Measurements from ENCODE around the gene RNF175.

RNF175 gene

DNA sequence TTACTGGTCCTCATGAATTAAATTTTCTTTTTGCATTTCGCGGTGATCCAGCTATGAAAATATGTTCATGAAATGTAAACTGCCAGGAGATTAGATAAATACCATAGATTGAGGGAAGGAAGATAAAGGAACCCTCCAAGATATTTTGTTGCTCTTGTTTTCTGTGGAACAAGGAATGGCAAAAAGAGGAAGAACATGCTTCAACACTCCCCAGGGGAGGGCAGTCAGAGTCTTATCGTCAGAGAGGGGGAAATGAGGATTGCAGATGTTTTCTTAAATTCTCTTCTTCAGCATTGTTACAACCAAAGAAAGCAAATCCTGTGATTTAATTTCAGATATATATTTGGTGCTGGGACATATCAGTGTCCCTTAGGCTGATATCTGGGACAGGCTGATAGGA lies 38.6 kb upstream of the RNF175 start:
- H3K27ac ChIP-seq (ENCODE audit: insufficient read depth in 1 of 2, low read depth in 1 of 2, low read length in 2 of 2, poor library complexity in 1 of 2, severe bottlenecking in 2 of 2): no peak overlapping the region
- H3K4me1 ChIP-seq (ENCODE audit: control extremely low read depth in 1 of 4, control insufficient read depth in 4 of 4, insufficient read depth in 4 of 4, low read length in 3 of 4): no peaks in the 10 kb centered on the region
- POLR2A ChIA-PET: no interaction called here
- CTCF ChIA-PET: no interaction called here
- H3K27me3 ChIP-seq (replicated peaks in 2 of 5; ENCODE audit: control insufficient read depth in 4 of 5, insufficient read depth in 5 of 5, low read length in 4 of 5): peaks cover 8 to 67% (median 21%) of the 10 kb centered on the region in 5 experiments
- 92% methylated on average over 2 of the region's 3 CpGs for WGBS (ENCODE audit: insufficient coverage)
- H3K9me3 ChIP-seq (ENCODE audit: control extremely low read depth in 1 of 5, control insufficient read depth in 4 of 5, insufficient read depth in 2 of 5, low read depth in 1 of 5, low read length in 4 of 5): no peaks in the 10 kb centered on the region
- DNase-seq: peak in 1 of 3 donors; percentile 19
- H3K4me3 ChIP-seq (ENCODE audit: control insufficient read depth in 1 of 7, extremely low read depth in 1 of 7, insufficient read depth in 4 of 7, low read depth in 2 of 7, low read length in 6 of 7): no peak overlapping the region
- no peaks in the 10 kb centered on the region for H3K36me3 ChIP-seq (ENCODE audit: control insufficient read depth in 4 of 4, insufficient read depth in 4 of 4, low read length in 3 of 4)

DNA sequence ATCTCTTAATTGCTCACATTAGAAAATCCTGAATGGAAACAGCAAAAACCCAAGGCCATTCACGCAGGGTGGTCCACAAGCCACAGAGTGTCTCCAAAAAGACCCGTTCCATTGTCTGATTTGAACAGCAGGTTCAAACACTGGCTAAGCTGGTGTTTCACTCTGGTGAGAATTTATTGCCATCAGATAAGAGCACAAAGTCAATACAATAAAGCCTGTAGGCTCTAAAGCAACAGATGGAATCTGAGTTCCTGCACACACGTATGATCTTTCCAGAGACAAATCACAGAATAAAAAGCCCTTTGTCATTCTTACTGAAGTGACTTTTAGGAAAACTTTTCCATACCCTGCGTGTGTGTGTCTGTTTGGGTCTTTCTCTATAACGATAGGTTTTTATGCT lies 34.2 kb upstream of the RNF175 start:
- peaks cover 0 to 35% (median 24%) of the 10 kb centered on the region in 4 experiments for H3K4me1 ChIP-seq (ENCODE audit: control extremely low read depth in 1 of 4, control insufficient read depth in 4 of 4, insufficient read depth in 4 of 4, low read length in 3 of 4)
- no peaks in the 10 kb centered on the region for H3K36me3 ChIP-seq (ENCODE audit: control insufficient read depth in 4 of 4, insufficient read depth in 4 of 4, low read length in 3 of 4)
- 37% methylated on average over 3 of the region's 5 CpGs for WGBS (ENCODE audit: insufficient coverage)
- peaks cover 21 to 96% (median 44%) of the 10 kb centered on the region in 5 experiments for H3K27me3 ChIP-seq (replicated peaks in 2 of 5; ENCODE audit: control insufficient read depth in 4 of 5, insufficient read depth in 5 of 5, low read length in 4 of 5)
- no peak for DNase-seq
- ChIA-PET POLR2A (no interaction called here), CTCF (interaction anchor here (0.7 to 1.1 kb wide), 3 partner anchors 9 to 144 kb away, joined by 3 read pairs; no protein-coding TSS in a partner anchor)
- no peak overlapping the region for H3K27ac ChIP-seq (ENCODE audit: insufficient read depth in 1 of 2, low read depth in 1 of 2, low read length in 2 of 2, poor library complexity in 1 of 2, severe bottlenecking in 2 of 2)
- H3K4me3 ChIP-seq (ENCODE audit: control insufficient read depth in 1 of 7, extremely low read depth in 1 of 7, insufficient read depth in 4 of 7, low read depth in 2 of 7, low read length in 6 of 7): no peak overlapping the region
- no peaks in the 10 kb centered on the region for H3K9me3 ChIP-seq (ENCODE audit: control extremely low read depth in 1 of 5, control insufficient read depth in 4 of 5, insufficient read depth in 2 of 5, low read depth in 1 of 5, low read length in 4 of 5)

DNA sequence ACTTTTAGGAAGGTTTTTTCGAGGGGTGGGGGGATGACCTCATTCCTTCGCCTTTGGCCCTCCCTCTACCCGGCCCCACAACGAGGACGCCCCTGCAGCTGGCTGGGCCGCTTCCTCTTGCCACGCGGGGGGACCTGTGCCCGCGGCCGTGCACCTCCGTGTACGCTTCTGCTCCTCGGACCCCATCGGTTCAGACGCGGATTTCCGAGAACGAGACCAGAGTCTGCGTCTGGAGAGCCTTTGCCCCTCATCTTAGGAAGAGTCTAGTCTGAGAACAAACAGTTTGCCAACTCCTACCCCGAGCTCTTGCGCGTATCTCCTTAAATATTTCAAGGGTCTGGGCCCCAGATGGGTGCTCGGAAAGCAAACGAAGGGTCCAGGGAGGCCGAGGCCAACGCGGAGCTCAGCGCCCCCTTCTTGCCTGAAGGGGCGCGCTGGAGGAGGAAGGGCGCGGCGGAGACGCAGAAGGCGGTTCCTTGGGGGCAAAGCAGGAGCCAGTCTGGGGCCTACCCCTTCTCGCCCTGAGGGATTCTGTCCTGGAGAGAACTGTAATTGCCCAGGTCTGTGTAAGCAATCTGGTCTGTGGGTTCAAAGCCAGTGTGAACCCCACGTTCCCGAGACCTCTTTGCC lies 32.9 kb upstream of the RNF175 start:
- ChIA-PET POLR2A (no interaction called here), CTCF (interaction anchor here (0.6 kb wide), 1 partner anchor 43 kb away, joined by 3 read pairs; no protein-coding TSS in a partner anchor)
- H3K27ac ChIP-seq (ENCODE audit: insufficient read depth in 1 of 2, low read depth in 1 of 2, low read length in 2 of 2, poor library complexity in 1 of 2, severe bottlenecking in 2 of 2): no peak overlapping the region
- H3K9me3 ChIP-seq (ENCODE audit: control extremely low read depth in 1 of 5, control insufficient read depth in 4 of 5, insufficient read depth in 2 of 5, low read depth in 1 of 5, low read length in 4 of 5): no peaks in the 10 kb centered on the region
- H3K4me3 ChIP-seq (ENCODE audit: control insufficient read depth in 1 of 7, extremely low read depth in 1 of 7, insufficient read depth in 4 of 7, low read depth in 2 of 7, low read length in 6 of 7): peak overlapping the region in 5 of 7 experiments; percentile 7 to 60 (median 37)
- H3K36me3 ChIP-seq (ENCODE audit: control insufficient read depth in 4 of 4, insufficient read depth in 4 of 4, low read length in 3 of 4): no peaks in the 10 kb centered on the region
- H3K4me1 ChIP-seq (ENCODE audit: control extremely low read depth in 1 of 4, control insufficient read depth in 4 of 4, insufficient read depth in 4 of 4, low read length in 3 of 4): peaks cover 0 to 44% (median 30%) of the 10 kb centered on the region in 4 experiments
- peaks cover 19 to 99% (median 48%) of the 10 kb centered on the region in 5 experiments for H3K27me3 ChIP-seq (replicated peaks in 2 of 5; ENCODE audit: control insufficient read depth in 4 of 5, insufficient read depth in 5 of 5, low read length in 4 of 5)
- WGBS (ENCODE audit: insufficient coverage): 3% methylated on average over 38 of the region's 39 CpGs
- DNase-seq: no peak

DNA sequence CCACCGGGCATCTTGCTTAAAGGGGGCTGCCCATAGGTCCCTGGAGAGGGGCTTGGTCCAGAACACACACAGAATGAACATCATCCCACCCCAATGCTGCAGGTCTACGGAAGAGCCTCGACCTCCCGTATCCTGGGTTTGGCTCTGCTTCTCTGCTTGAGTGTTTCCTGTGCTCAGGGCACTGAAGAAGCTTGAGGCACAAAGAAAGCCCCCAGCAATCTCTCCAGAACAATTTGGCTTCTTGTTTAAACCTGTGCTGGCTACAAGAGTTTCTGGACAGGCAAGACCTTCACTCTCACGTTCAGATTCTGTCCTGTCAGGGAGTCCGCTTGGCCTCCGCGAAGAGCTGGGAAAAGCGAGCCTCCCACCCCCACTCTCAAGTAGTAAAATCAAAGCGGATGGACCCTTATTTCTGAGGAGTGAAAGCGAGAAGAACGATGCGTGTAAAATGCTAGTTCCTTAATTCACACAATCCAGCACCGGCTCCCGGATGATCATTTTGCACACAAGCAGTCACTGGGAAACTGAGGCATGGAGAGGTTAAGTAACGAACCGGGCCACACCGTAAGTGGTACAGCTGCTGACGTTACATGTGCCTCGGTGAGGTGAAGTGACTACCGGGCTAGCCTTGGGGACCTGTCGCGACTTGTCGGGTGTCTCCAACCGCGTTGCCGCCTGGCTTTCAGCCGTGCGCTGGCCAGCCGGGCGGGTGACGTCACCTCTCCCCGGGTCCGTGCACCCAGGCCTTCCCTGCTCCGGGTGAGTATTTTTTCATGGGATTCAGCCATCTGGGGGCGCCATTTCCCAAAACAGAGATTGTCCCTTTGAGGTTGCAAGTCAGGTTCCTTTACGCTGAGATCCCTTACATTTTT lies 32.2 kb upstream of the RNF175 start:
- Histone ChIP-seq H3K27ac (ENCODE audit: insufficient read depth in 1 of 2, low read depth in 1 of 2, low read length in 2 of 2, poor library complexity in 1 of 2, severe bottlenecking in 2 of 2) (no peak overlapping the region), H3K27me3 (replicated peaks in 2 of 5; ENCODE audit: control insufficient read depth in 4 of 5, insufficient read depth in 5 of 5, low read length in 4 of 5) (peaks cover 22 to 99% (median 53%) of the 10 kb centered on the region in 5 experiments), H3K9me3 (ENCODE audit: control extremely low read depth in 1 of 5, control insufficient read depth in 4 of 5, insufficient read depth in 2 of 5, low read depth in 1 of 5, low read length in 4 of 5) (no peaks in the 10 kb centered on the region), H3K4me3 (ENCODE audit: control insufficient read depth in 1 of 7, extremely low read depth in 1 of 7, insufficient read depth in 4 of 7, low read depth in 2 of 7, low read length in 6 of 7) (peak overlapping the region in 4 of 7 experiments; percentile 29 to 60 (median 48)), H3K4me1 (ENCODE audit: control extremely low read depth in 1 of 4, control insufficient read depth in 4 of 4, insufficient read depth in 4 of 4, low read length in 3 of 4) (peaks cover 0 to 44% (median 30%) of the 10 kb centered on the region in 4 experiments), H3K36me3 (ENCODE audit: control insufficient read depth in 4 of 4, insufficient read depth in 4 of 4, low read length in 3 of 4) (no peaks in the 10 kb centered on the region)
- POLR2A ChIA-PET: no interaction called here
- DNase-seq: peak in 2 of 3 donors; percentile 33 to 41
- 3% methylated on average over 31 of the region's 37 CpGs for WGBS (ENCODE audit: insufficient coverage)
- CTCF ChIA-PET: interaction anchor here (0.8 kb wide), 1 partner anchor 694 kb away, joined by 3 read pairs; no protein-coding TSS in a partner anchor

DNA sequence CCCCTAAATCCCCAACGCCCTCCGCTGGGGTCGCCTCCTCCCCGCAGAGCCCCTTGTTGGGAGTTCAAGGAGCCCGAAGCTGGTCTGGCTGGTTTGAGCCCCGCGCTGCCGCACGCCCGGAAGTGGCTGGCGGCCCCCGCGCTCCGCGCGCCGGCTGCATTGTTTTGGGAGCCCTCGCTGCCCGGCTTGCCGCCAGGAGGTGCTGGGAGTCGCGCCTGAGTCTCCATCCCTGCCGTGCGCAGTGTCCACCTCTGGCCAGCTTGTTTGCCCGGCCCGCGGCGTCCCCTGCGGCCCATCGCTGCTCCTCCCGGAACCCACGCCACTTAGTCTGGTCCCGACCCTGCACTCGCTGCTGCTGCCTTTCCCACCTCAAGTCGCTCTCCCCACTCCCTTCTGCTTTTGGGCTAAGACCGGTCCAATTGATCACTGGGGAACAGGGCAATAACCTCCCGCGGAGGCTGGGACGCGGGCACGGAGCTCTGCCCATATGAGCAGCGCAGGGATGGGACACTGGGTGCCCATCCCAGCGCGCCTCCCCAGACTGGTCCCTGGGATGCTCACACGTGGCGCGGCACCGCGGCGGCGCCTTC lies 31.2 kb upstream of the RNF175 start:
- DNase-seq: peak in 2 of 3 donors; percentile 34 to 37
- Histone ChIP-seq H3K27me3 (replicated peaks in 2 of 5; ENCODE audit: control insufficient read depth in 4 of 5, insufficient read depth in 5 of 5, low read length in 4 of 5) (peaks cover 25 to 100% (median 59%) of the 10 kb centered on the region in 5 experiments), H3K4me3 (ENCODE audit: control insufficient read depth in 1 of 7, extremely low read depth in 1 of 7, insufficient read depth in 4 of 7, low read depth in 2 of 7, low read length in 6 of 7) (peak overlapping the region in 6 of 7 experiments; percentile 2 to 50 (median 15)), H3K4me1 (ENCODE audit: control extremely low read depth in 1 of 4, control insufficient read depth in 4 of 4, insufficient read depth in 4 of 4, low read length in 3 of 4) (peaks cover 0 to 44% (median 30%) of the 10 kb centered on the region in 4 experiments), H3K36me3 (ENCODE audit: control insufficient read depth in 4 of 4, insufficient read depth in 4 of 4, low read length in 3 of 4) (no peaks in the 10 kb centered on the region), H3K9me3 (ENCODE audit: control extremely low read depth in 1 of 5, control insufficient read depth in 4 of 5, insufficient read depth in 2 of 5, low read depth in 1 of 5, low read length in 4 of 5) (no peaks in the 10 kb centered on the region), H3K27ac (ENCODE audit: insufficient read depth in 1 of 2, low read depth in 1 of 2, low read length in 2 of 2, poor library complexity in 1 of 2, severe bottlenecking in 2 of 2) (no peak overlapping the region)
- POLR2A ChIA-PET: no interaction called here
- WGBS (ENCODE audit: insufficient coverage): 3% methylated on average over 46 of the region's 51 CpGs
- CTCF ChIA-PET: interaction anchor here (1.6 to 1.9 kb wide), 2 partner anchors 11 to 14 kb away, joined by 3 to 12 read pairs; no protein-coding TSS in a partner anchor

DNA sequence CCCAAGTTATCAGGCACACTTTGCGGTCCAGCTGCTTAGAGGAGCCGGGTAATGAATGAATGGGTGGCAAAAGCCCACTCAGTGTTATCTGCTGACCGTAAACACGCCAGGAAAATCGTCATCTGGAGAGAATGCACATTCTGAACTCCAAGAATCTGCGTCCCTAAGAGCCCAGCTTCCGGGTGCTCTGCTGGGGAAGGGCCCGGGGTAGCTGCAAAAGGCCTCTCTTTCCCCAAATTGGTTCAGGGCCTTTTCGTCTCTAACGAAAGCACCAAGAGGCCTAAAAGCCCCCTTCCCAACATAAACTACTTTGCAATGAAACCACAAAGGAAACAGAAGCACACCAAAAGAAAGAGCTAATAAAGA lies 30.7 kb upstream of the RNF175 start:
- H3K27ac ChIP-seq (ENCODE audit: insufficient read depth in 1 of 2, low read depth in 1 of 2, low read length in 2 of 2, poor library complexity in 1 of 2, severe bottlenecking in 2 of 2): no peak overlapping the region
- H3K27me3 ChIP-seq (replicated peaks in 2 of 5; ENCODE audit: control insufficient read depth in 4 of 5, insufficient read depth in 5 of 5, low read length in 4 of 5): peaks cover 22 to 100% (median 57%) of the 10 kb centered on the region in 5 experiments
- DNase-seq: peak in 2 of 3 donors; percentile 40 to 42
- H3K4me3 ChIP-seq (ENCODE audit: control insufficient read depth in 1 of 7, extremely low read depth in 1 of 7, insufficient read depth in 4 of 7, low read depth in 2 of 7, low read length in 6 of 7): peak overlapping the region in 3 of 7 experiments; percentile 13 to 50 (median 17)
- CTCF ChIA-PET: interaction anchor here (1.6 to 1.9 kb wide), 2 partner anchors 10 to 14 kb away, joined by 3 to 12 read pairs; no protein-coding TSS in a partner anchor
- no peaks in the 10 kb centered on the region for H3K36me3 ChIP-seq (ENCODE audit: control insufficient read depth in 4 of 4, insufficient read depth in 4 of 4, low read length in 3 of 4)
- 8% methylated on average over 8 of the region's 10 CpGs for WGBS (ENCODE audit: insufficient coverage)
- POLR2A ChIA-PET: no interaction called here
- H3K4me1 ChIP-seq (ENCODE audit: control extremely low read depth in 1 of 4, control insufficient read depth in 4 of 4, insufficient read depth in 4 of 4, low read length in 3 of 4): peaks cover 0 to 44% (median 30%) of the 10 kb centered on the region in 4 experiments
- H3K9me3 ChIP-seq (ENCODE audit: control extremely low read depth in 1 of 5, control insufficient read depth in 4 of 5, insufficient read depth in 2 of 5, low read depth in 1 of 5, low read length in 4 of 5): no peaks in the 10 kb centered on the region
